HG03457 (cell line): ENCODE measurements around the gene DPH6.
"Not testable (repeated sequence)": the region's sequence is repeated elsewhere in the genome, so short reads cannot be mapped to it uniquely, and the experiment has no call there.

Experiments used
- ATAC-seq: cut with Tn5 transposase; IDR thresholded peaks from one replicate; pipeline ENCODE4 v1.9.1; 2021; ENCODE audit warnings: moderate number of reproducible peaks; ENCODE audit not compliant: unreplicated experiment

Gene DPH6, protein sequence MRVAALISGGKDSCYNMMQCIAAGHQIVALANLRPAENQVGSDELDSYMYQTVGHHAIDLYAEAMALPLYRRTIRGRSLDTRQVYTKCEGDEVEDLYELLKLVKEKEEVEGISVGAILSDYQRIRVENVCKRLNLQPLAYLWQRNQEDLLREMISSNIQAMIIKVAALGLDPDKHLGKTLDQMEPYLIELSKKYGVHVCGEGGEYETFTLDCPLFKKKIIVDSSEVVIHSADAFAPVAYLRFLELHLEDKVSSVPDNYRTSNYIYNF

DNA sequence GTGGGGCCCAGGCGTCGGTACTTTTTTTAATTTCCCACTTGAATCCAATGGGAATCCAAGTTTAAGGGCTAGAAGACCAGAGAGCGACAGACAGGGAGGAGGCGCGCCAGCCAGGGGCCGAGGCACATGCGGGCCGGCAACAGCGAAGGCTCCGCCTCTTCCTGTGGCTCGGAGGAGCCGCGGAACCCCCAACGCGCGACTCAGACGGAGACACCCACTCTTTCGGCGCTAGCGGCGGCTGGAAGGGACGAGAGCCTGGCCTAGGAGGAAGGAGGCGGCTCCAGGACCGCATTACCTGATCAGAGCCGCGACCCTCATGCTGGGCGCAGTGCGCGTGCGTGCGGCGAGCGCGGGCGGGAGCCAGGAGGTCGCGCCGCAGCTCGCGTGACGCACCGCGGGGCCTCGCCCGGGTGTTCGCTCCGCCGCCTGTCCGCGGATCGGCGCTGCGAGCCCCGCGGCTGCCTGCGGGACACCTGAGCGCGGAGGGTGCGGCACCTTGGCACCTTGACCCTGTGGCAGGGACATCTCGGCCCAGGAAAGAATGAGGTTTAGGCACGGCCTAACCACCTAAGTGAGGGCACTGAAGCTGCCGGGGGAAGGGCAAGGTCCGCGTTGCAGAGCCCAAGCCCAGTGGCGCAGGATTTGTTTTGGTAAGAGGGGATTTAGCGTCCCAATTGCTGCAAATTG, at the start of gene DPH6:
Gene DPH6 (minus strand): TSS at position 342 of the 687 bp plus-strand sequence. CDS start 24 bp downstream, at position 318.
- peak; percentile 81 for ATAC-seq

DNA sequence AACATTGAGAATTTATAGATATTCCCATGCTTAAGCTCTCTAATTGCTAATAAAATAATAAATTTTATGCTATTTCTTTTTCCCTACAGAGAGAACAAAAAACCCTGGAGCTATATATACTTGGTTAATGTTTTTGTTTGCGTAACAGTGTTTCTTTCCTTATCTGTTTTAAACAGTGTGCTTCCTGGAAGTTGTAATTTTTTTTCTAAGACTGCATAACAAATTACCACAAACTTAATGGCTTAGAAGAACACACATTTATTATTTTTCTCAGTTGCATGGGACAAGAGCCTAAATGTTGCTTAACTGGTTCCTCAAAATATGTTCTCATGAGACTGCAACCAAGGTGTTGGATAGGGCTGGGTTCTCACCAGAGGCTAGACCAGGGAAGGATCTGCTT, 49.7 kb upstream of the DPH6 start:
- no peak for ATAC-seq

DNA sequence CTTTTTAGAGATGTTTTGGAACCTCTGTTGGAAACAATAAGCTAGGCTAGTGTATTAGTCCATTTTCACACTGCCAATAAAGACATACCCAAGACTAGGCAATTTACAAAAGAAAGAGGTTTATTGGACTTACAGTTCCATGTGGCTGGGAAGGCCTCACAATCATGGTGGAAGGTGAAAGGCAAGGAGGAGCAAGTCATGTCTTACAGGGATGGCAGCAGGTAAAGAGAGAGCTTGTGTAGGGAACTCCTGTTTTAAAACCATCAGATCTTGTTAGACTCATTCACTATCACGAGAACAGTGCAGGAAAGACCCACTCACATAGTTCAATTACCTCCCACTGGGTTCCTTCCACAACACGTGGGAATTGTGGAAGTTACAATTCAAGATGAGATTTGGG, 46.0 kb upstream of the DPH6 start:
- not testable (repeated sequence) for ATAC-seq

DNA sequence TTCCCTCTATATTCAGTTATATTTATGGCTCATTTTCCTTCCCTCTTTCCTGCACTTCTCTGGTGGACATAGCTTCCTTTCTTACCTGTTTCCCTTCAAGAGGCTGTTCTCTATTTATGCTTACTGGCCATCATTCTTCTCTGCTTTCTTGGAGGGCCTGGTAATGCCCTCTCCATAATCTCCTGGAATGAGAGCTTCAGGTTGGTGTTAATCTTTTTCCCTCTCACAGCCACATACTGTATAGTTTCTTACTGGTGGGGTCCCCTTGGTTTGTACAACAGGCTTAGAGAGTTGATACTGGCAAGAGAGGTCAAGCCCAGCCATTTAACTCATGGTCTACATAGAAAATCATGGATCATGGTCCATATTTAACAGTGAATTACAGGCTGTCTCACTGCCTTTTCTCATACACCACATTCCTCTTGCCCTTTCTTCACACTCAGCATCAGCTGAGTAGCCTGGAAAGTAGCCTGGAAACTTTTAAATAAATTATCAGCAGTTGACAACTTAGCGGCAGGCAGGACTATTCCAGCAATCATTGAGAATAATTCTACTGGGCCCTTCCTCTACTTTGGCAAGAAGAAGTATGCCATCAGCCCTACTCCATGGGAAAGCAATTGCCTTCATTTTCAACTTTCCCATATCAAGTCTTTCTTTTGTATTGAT, 38.0 kb upstream of the DPH6 start:
- no peak for ATAC-seq

DNA sequence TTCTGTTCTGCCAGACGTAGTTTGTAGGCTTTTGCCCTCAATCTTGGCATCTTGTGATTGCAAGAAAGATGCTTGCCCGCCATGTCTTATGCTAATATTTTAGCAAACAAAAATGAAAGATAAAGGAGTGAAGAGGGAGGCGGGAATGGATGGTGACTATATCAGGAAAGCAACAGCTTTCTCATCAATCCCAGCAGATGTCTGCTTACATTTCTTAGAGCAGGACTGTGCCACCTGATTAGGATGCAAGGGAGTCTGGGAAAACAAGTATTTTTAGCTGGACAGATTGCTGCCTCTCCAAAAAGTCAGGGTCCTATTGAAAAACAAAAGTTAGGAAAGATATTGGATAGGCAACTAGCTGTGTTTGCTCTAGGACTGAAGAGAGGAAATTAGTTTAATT, 34.6 kb upstream of the DPH6 start:
- ATAC-seq = no peak

DNA sequence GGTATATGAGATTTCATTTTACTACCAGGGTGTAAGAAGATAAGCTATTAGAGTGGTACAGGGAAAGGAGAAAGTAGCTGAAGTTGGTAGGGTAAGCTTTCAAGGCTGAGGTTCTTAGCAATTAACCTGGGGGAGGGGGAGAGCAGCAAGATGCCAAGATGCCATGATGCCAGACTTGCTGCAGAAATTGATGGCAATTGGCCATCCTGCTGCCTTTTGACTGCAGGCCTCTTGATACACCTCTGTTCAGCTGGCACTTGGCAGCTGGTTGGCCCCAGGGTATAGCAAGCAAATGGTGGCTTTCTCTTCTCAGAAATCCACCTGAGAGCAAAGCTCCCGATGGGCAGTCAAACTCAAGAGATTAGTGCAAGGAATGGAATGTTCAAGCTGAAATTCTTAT, 21.4 kb upstream of the DPH6 start:
- no peak for ATAC-seq

DNA sequence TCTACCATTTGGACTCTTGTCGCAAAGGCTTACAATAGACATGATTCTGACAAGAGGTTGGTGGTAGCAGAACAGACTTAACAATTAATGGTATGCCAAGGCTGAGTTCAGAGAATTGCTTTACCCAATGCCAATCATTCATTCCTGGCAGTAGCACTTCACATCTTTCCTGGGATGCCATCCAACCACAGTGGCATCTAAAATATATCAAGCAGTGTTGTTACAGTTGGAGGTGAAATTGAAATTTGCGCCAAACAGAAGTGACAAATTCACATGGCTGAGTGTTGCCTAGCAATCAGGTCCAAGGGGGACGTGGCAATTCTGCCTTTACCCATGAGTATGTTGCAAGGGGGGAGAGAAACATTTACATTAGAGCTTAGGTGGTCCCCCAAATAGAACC, 21.0 kb upstream of the DPH6 start:
- no peak for ATAC-seq

DNA sequence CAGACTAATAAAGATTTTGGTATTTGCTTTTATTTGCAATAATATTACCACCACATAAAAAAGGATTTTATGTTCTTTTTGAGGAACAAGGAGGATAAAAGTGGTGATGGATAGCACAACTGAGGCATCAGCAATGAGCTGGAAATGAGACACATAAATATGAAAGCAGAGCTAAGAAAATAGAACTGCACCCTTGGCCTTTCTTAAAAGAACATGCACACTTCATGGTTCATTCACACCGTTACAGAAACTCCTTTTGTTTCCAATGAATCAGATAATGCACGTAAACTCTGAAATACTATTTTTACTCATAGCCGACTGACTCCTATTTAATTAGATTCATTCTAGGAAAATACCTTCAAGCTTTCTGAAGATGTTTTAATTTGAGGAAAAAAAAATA, 19.9 kb upstream of the DPH6 start:
- ATAC-seq = no peak

DNA sequence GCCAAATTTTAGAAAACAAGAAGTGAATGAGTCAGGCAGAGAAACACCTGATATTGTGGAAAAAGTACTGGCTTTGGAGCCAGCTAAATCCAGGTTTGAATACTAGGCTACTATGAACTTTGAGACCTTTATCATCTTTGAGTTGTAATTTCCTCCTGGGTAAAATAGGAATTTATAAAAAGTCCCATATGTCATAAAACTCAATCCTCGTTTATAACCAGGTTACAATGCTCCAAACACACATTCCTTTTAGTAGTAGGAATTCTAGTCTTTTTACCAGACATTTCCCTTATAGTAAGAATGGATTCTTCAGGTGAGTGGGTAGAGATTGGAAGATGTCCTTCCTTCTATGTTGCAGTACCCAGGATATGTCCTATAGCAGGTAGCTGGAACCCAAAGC, 16.7 kb upstream of the DPH6 start:
- ATAC-seq = no peak

DNA sequence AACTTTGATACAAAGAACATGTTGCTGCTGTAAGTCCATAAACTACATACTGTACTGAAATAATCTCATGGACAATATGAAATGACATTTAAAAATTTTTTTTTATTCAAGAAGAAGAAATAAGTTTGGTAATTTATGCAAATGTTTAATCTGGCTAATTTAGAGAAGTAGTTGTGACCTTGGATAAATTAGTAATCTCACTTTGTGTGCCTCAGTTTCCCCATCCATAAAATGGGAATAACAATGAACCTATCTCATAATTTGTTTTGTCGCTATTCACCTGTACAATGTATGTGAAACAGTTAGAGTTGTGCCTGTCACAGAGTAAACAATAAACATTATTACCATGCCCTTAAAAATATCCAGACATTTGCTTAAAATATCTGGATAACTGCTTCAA, 15.3 kb upstream of the DPH6 start:
- no peak for ATAC-seq

DNA sequence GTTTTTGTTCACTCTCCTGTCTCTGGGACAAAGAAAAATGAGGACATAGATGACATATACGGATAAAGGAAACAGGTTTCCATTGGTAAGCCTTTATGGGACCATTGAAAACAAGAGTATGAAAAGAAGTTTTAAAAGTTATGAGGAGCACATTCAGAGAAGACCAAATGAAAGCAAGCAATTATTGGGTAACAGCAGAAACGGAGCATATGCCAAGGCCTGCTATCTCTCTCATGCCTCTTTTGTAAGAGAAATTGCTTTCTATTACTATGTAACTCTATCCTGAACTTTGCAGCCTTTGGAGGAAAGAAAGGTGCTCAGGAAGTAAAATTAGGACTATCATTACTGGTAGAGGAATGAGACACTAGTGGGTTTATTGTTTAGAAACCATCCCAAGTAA, 14.9 kb upstream of the DPH6 start:
- ATAC-seq = no peak

DNA sequence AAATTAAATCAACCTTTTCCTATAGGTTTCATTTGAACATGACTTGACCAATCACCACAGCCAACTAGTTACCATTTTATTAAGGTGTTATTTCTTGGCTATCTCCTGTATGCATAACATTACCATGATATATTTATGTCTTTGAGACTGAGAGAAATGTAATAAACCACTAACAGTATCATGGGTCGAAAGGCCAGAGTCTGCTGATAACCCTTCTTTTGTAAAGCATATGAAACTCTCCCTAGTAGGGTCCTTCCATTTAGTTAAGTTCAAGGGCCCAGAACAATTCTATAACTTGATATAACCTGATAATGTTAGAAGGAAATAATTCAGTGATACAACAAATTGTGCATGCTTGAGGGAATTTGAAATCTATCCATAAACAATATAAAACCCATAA, 14.3 kb upstream of the DPH6 start:
- no peak for ATAC-seq

DNA sequence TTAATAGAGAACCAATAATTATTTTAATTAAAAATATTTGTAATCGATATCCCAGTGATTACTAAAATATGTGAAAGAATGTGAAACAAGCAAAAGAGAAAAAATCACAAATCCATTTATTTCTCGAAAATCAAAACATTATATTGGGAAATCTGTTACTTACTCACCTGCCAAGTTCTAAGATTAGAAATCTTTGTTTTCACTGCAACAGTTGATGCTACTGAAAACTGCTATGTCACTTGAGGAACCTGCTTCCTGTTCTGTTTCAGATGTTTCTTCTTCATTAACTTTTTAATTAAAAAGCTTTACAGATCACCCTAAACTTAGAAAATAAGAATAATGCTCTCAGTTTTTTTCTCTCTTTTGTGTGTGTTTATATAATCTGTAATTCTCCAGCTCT, 13.7 kb upstream of the DPH6 start:
- no peak for ATAC-seq

DNA sequence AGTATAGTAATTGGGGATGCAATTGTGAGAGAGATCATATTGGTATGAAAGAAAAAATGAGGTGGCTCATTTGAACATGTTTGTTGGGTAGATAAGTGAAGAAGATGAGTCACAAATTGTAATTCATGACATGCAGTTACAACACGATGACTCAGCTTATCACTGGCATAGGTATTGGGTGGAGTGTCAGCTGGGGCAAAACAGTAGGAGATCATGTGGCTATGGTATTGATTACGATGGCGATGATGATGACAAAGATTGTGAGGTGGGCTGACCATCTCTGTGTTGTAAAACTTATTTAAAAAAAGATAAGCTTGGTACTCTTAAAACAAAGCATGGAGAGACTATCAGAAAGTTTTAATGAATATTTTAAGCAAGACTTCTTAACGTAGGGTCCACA, 11.6 kb upstream of the DPH6 start:
- ATAC-seq = no peak

DNA sequence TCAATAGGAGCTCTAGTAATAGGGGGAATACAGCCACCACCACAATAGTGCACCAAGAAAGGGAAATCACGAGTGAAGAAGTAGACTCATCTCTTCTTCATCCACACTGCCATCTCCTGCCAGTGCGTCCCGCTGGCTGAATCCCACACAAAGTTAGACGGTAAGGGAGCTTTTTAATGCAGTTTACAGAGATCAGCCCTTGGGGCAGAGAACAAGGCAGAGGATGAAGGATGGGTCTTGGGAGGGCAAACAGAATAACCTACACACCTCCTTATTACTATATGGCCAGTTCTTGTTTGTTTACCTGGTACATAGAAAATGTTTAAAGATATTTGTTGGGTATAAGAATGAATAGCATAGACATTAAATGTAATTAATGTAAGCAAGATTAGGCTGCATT, 11.0 kb upstream of the DPH6 start:
- no peak for ATAC-seq

DNA sequence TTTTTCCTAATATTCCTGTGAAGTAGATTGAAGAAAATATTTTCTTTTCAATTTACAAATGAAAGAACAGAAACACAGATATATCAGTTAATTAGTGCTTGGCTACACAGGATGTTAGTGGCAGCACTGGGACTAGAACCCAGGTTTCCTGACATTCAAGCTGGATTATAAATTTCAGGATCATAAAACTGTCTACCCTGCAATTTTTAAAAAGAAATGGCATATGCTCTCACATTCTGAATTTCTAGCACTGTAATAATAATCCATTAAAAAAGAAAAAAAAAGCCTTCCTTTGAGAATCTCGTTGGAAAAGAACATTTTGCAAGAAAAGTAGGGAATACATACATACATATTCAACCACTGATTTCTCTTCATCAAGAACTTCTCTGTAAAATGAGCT, 9.3 kb upstream of the DPH6 start:
- ATAC-seq = no peak

DNA sequence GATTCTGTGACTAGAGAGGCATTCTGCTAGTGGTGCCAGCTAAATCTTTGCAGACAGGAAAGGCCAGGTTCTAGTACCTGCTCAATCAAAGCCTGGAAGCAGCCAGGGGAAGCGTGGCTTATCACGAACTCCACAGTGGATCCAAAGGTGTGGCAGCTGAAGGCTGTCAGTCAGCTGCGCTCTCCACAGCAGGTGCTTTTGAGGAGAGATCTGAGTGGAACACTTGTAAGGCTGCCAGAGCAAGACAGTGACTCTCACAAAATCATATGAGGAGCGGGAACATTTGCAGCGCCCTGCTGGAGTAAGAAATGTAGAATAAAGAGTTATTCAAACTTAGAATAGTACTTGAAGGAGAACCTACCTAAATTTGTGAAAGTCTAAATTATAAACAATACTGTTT, 5.0 kb upstream of the DPH6 start:
- no peak for ATAC-seq

DNA sequence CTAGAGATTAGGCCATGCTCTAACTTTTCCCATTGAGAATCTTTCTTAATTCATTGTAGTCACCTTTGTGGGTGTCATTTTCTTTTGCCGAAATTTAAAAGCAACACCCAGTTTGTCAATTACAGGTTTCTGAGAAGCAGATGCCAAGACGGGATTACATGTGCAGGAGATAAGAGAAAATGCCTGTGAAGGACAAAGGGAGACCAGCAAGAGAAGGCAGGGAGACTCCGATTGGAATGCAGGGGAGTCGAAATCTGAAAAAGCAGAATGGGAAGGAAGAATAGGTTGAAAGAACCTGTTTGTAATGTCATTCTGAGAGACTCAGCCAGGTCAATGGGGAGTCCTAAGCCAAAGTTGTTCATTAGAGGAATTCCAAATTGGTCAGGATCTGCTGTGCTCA, 3.6 kb upstream of the DPH6 start:
- ATAC-seq = no peak

DNA sequence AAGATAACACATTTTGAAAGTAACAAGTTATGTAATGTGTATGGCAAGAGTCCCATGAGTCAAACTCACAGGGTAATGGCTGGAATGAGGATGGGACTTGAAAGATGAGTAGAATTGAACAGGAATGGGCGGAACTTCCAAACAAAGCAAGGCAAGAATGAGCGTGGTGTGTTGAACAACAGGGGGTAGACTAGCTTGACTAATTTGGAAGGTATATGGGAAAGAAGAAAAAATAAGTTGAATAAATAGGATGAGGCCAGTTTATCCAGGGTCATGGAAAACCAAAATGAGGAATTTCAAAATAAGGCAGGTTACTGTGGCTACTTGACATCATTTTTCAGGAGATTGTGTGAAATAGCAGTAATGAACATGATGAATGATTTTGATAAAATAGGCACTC, 2.5 kb upstream of the DPH6 start:
- ATAC-seq = no peak

DNA sequence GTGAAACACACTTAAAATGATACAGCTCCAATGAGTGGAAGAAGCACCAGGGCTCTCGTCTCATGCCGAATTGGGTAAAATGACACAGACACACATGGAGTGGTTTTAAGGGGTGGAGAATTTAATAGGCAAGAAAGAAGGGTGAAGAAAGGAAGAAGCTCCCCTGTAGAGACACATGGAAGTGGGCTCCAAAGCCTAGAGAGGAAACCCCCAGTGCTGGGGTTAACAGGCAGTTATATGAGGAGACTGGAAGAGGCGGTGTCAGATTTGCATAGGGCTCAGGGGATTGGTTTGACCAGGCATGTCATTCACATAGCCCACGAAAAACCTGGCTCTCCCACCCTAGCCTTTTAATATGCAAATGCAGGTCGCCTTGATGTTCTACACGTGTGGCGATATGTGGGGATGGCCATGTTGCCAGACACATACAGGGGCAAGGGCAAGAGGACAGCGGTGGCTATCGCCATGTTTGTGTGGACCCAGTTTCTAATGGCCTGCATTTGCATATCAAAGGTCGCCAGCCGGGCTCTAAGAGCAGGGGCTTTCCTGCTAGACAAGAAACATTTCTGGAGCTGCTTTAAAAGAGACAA, 1.9 kb upstream of the DPH6 start:
- no peak for ATAC-seq

DNA sequence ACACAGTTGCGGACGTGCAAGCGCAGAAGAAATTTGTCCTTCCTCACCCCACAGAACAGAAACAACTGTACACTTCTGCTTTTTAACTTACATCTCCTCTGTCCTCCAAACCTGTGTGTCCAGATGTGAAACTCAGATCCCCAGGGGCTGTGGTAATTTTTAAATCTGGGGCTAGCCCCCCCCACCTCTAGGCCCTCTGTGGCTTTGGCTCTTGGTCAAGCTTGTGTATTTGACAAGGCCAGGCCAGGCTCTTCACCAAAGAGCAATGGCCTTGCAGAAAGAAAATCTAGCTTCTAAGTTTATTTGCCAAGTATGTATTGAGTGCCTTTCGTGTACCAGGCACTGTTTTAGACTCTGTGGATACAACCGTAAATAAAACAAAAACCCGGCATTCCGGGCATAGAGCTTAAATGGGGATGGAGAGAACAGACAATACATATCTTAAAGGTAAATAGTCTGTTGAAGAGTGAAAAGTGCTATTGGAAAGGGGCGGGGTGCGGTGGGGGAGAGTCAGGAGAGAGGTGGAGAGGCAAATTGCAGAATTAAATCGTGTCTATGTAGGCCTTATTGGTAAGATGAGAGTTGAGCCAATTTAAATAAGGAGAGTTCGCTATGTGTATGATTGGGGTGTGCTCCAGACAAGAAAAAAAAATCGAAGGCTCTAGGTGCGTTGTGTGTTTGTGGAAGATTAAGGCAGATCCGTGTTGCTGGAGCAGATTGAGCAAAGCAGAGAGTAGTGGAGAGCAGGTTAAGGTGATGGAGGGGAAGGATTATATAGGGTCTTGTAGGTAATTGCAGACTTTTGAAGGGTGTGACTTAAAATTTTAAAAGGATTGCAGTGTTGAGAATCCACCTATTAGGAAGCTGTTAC, 781 bp upstream of the DPH6 start:
- ATAC-seq = peak; percentile 10
